GM12878 (cell line): ENCODE measurements around the gene ENPP7. TPM values are rescaled to one million over a fixed set of nuclear protein-coding genes. Genes with fewer than 3 reads are reported as not detected.

Experiments used
- ATAC-seq: fragments of 200-7000 bp; cut with Tn5 transposase; 3 replicates; pipeline ENCODE4 v1.9.1; 2020; ENCODE audit warnings: mild to moderate bottlenecking, moderate library complexity
- BruUV-seq: library from RNA; stranded (reverse); fragments of 400-500 nt; replicated peaks from 2 replicates; lab custom pipeline; 2021; lab: Mats Ljungman, UMichigan
- CTCF ChIA-PET: fragments of 300-600 bp; sonication (Branson Sonifier 250); formaldehyde crosslinking; extraction: SDS; loops from one replicate; lab custom pipeline; 2021; ENCODE audit warnings: inconsistent platforms; lab: Yijun Ruan, JAX
- POLR2A ChIA-PET: fragments of 350-600 bp; formaldehyde crosslinking; extraction: SDS; loops from one replicate; lab custom pipeline; 2021; ENCODE audit warnings: inconsistent platforms; lab: Charles Lee
- RAD21 ChIA-PET: fragments of 300-600 bp; sonication (Branson Sonifier 250); formaldehyde crosslinking; loops from one replicate; lab custom pipeline; 2023; ENCODE audit warnings: antibody characterized with exemption; ENCODE audit not compliant: unreplicated experiment; lab: Charles Lee
- SMC1A ChIA-PET: fragments of 300-600 bp; sonication (Branson Sonifier 250); formaldehyde crosslinking; loops from one replicate; lab custom pipeline; 2023; ENCODE audit not compliant: unreplicated experiment, uncharacterized antibody; lab: Charles Lee
- DNase-seq: peaks from one replicate; pipeline ENCODE4 v3.0.0-alpha.2; 2011; ENCODE audit warnings: low read depth, low spot score
- FAIRE-seq: peaks from 3 replicates; lab custom pipeline; 2011; peaks lifted over from hg19 to GRCh38; lab: Jason Lieb, UNC
- H2AFZ ChIP-seq: 2 replicates; pipeline ENCODE4 v1.6.0; 2011; ENCODE audit warnings: low read depth, low read length, control low read depth; ENCODE audit not compliant: control insufficient read depth
- H3K27ac ChIP-seq: 2 replicates; pipeline ENCODE4 v1.5.1; 2011; ENCODE audit warnings: control low read depth; ENCODE audit not compliant: control insufficient read depth, insufficient read depth
- H3K27me3 ChIP-seq, 2 experiments: replicated peaks in 1 of 2; 2 replicates each; pipeline versions ENCODE4 v1.6.0 to v1.6.1; 2011; ENCODE audit warnings: low read length in 1 of 2; ENCODE audit not compliant: control insufficient read depth in 2 of 2, insufficient read depth in 2 of 2
- H3K36me3 ChIP-seq, 2 experiments: 2 replicates each; pipeline ENCODE4 v1.5.1; 2011; ENCODE audit warnings: low read length in 1 of 2; ENCODE audit not compliant: control insufficient read depth in 2 of 2, insufficient read depth in 2 of 2
- H3K4me1 ChIP-seq: 2 replicates; pipeline ENCODE4 v1.6.1; 2011; ENCODE audit warnings: mild to moderate bottlenecking, low read length, moderate library complexity, mixed read lengths; ENCODE audit not compliant: control insufficient read depth, insufficient read depth
- H3K4me2 ChIP-seq: 2 replicates; pipeline ENCODE4 v1.6.0; 2011; ENCODE audit warnings: control low read depth; ENCODE audit not compliant: control insufficient read depth, insufficient read depth
- H3K4me3 ChIP-seq: fragments of 200-600 bp; sonication (generic); 2 replicates; pipeline ENCODE4 v1.5.1; 2016
- H3K79me2 ChIP-seq: 2 replicates; pipeline ENCODE4 v1.6.0; 2011; ENCODE audit warnings: low read length; ENCODE audit not compliant: control insufficient read depth, insufficient read depth
- H3K9ac ChIP-seq: 2 replicates; pipeline ENCODE4 v1.8.0; 2011; ENCODE audit warnings: low read length, control low read depth, mixed read lengths; ENCODE audit not compliant: control insufficient read depth, insufficient read depth
- H3K9me3 ChIP-seq: replicated peaks from 3 replicates; pipeline ENCODE4 v1.5.1; 2011; ENCODE audit warnings: mild to moderate bottlenecking, low read length; ENCODE audit not compliant: control insufficient read depth, insufficient read depth
- H4K20me1 ChIP-seq: 2 replicates; pipeline ENCODE4 v1.6.0; 2011; ENCODE audit not compliant: control insufficient read depth, insufficient read depth
- ATF2 ChIP-seq: IDR thresholded peaks from 2 replicates; pipeline ENCODE4 v1.6.1; 2012; ENCODE audit warnings: low read length, inconsistent platforms
- CHD2 ChIP-seq: IDR thresholded peaks from 2 replicates; pipeline ENCODE4 v1.6.1; 2011; ENCODE audit warnings: low read depth, low read length, improper control_type of control experiment, borderline replicate concordance
- MXI1 ChIP-seq: fragments of 150-350 bp; IDR thresholded peaks from 2 replicates; pipeline ENCODE4 v1.6.1; 2011; ENCODE audit warnings: low read depth, mild to moderate bottlenecking, inconsistent platforms, low read length, improper control_type of control experiment
- PBX3 ChIP-seq: IDR thresholded peaks from 2 replicates; pipeline ENCODE4 v1.6.1; 2011; ENCODE audit warnings: mild to moderate bottlenecking, low read depth, low read length, moderate library complexity; ENCODE audit not compliant: insufficient replicate concordance
- PML ChIP-seq: IDR thresholded peaks from 2 replicates; pipeline ENCODE4 v1.6.1; 2012; ENCODE audit warnings: low read length, inconsistent platforms
- SMAD5 ChIP-seq: IDR thresholded peaks from 2 replicates; pipeline ENCODE4 v1.6.1; 2016; ENCODE audit warnings: antibody characterized with exemption, low read depth
- TARDBP ChIP-seq: IDR thresholded peaks from 2 replicates; pipeline ENCODE4 v1.6.1; 2016; ENCODE audit warnings: borderline replicate concordance
- ZNF207 ChIP-seq: fragments of 450-650 bp; IDR thresholded peaks from 2 replicates; pipeline ENCODE4 v1.6.1; 2014; ENCODE audit warnings: antibody characterized with exemption, mild to moderate bottlenecking, borderline replicate concordance
- ZNF384 ChIP-seq: IDR thresholded peaks from 2 replicates; pipeline ENCODE4 v1.6.1; 2012; ENCODE audit warnings: low read depth, mild to moderate bottlenecking, low read length, improper control_type of control experiment, borderline replicate concordance
- WGBS: methylation state at CpG from one replicate; pipeline ENCODE4 v1.1.6; 2016; ENCODE audit warnings: low lambda C conversion rate; ENCODE audit not compliant: insufficient replicate concordance, insufficient coverage; ENCODE audit errors: missing lambda C conversion rate; 5-methylcytosine and 5-hydroxymethylcytosine counted together
- in situ Hi-C: fragments of 300-500 bp; cut with MboI; formaldehyde crosslinking; loops from 9 replicates; pipeline ENCODE4 v1.14.3; 2018; ENCODE audit warnings: mixed read lengths
- intact Hi-C: fragments of 100-400 bp; cut with micrococcal nuclease; formaldehyde crosslinking; loops from one replicate; pipeline ENCODE4 v1.14.2; 2022; ENCODE audit not compliant: unreplicated experiment
- polyA plus RNA-seq, 11 experiments: library from polyadenylated mRNA; depleted of rRNA in 4 of 11; unstranded in 6 of 11; stranded (reverse) in 5 of 11; fragments of >200 nt; fragmentation: Nextera tagmentation in 4 of 11; fragmentation: Illumina TruSeq in 1 of 11; extraction: Ambion mirVana in 4 of 11; extraction: Trizol in 1 of 11; gene quantifications; 1 replicate in 1 of 11; 2 replicates in 10 of 11; pipeline versions ENCODE4 v1.2.1 to v1.2.3, GENCODE V29; 2011 to 2016; ENCODE audit warnings: inconsistent platforms in 2 of 11, missing spikeins in 2 of 11, low read depth in 1 of 11
- total RNA-seq, 4 experiments: library from RNA; depleted of rRNA in 3 of 4; stranded (reverse); fragments of >200 nt in 3 of 4; fragmentation: Illumina TruSeq in 1 of 4; extraction: Trizol in 1 of 4; gene quantifications; 2 replicates each; pipeline versions ENCODE4 v1.2.1 to v1.2.3, GENCODE V29; 2013 to 2021

The ENPP7 gene
- total and polyA plus RNA-seq, 10 of the 15 experiments (the other 5 are each of a cell fraction or from before 2014, with no cell fraction given), result 0.04 to 0.41 (median 0.18) TPM; not detected in 1

DNA sequence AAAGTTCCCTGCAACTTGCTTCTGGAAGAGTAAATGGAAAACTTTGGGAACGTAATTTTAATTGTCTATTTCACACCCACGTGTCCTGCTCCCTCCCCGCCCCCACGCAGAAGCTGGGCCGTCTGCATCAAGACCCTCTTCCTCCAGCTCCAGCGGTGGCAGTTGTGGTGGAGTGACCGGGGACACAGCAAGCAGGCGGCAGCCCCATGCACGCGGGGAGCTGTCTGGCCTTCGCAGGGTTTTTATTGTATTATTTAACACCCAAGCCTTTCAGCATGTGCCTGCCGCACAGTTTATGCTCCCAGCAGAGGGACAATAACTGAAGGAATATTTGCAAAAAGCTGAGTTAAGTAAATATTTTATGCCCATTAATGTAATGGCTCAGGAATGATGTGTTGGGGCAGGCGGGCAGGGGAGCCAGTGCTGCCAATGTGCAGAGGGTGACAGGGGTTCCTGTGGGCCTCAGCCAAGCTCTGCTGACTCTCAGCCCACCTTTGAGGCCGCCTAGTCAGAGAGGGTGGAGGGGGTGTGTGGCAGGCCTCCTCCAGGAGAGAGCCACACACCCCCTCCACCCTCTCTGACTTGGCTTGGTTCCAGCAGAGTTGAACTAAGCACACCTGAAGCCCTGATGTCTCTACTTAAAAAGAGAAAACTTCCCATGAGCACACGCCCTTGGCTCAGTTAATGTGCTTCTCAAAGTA, 32.4 kb upstream of the ENPP7 start:
- intact Hi-C loops, result no loop called here
- Histone ChIP-seq H3K36me3 (no peaks in the 10 kb centered on the region), H2AFZ (no peak overlapping the region), H3K9ac (no peak overlapping the region), H3K4me3 (no peak overlapping the region), H3K4me2 (no peak overlapping the region), H3K4me1 (peaks cover 6% of the 10 kb centered on the region), H4K20me1 (no peaks in the 10 kb centered on the region), H3K79me2 (no peaks in the 10 kb centered on the region), H3K9me3 (no peaks in the 10 kb centered on the region), H3K27me3 (no peaks in the 10 kb centered on the region), H3K27ac (no peak overlapping the region)
- 56% methylated on average over 15 of the region's 15 CpGs for WGBS
- RAD21 ChIA-PET, result no interaction called here
- in situ Hi-C loops, result no loop called here
- BruUV-seq, result no TSS peak
- SMC1A ChIA-PET, result no interaction called here
- TF ChIP-seq TARDBP (no peak), SMAD5 (no peak), ZNF207 (no peak), ATF2 (no peak), ZNF384 (no peak), CHD2 (no peak), PML (no peak), PBX3 (no peak), MXI1 (no peak)
- FAIRE-seq, result no peak
- no peak for ATAC-seq
- CTCF ChIA-PET, result interaction anchor here (0.9 kb wide), 1 partner anchor 48 kb away, joined by 3 read pairs; no protein-coding TSS in a partner anchor
- POLR2A ChIA-PET, result no interaction called here
- DNase-seq, result no peak
